Liver (tissue), 9 donors: Measurements from ENCODE around the gene FCSK. TPM values are rescaled to one million over a fixed set of nuclear protein-coding genes. Genes with fewer than 3 reads are reported as not detected.

Experiments
- DNase-seq: peaks from one replicate; pipeline ENCODE4 v3.0.0-alpha.2; 2017; ENCODE audit warnings: low spot score
- H3K27ac ChIP-seq, 2 donors: one replicate each; pipeline ENCODE4 v1.7.0; 2013; ENCODE audit warnings: inconsistent platforms in 2 of 2, low read length in 2 of 2, control low read depth in 1 of 2, low read depth in 1 of 2, mild to moderate bottlenecking in 1 of 2
- H3K27me3 ChIP-seq, 4 donors: one replicate each; pipeline versions ENCODE4 v1.6.1 to v1.7.0; 2013; ENCODE audit warnings: low read length in 3 of 4, inconsistent platforms in 1 of 4, mild to moderate bottlenecking in 1 of 4, moderate library complexity in 1 of 4; ENCODE audit not compliant: control insufficient read depth in 4 of 4, insufficient read depth in 4 of 4
- H3K36me3 ChIP-seq, 4 donors: one replicate each; pipeline versions ENCODE4 v1.6.1 to v1.7.0; 2013; ENCODE audit warnings: low read length in 3 of 4, mild to moderate bottlenecking in 3 of 4, low read depth in 1 of 4, moderate library complexity in 1 of 4; ENCODE audit not compliant: control insufficient read depth in 4 of 4, insufficient read depth in 3 of 4
- H3K4me1 ChIP-seq, 4 donors: one replicate each; pipeline versions ENCODE4 v1.6.1 to v1.7.0; 2013; ENCODE audit warnings: low read length in 3 of 4, mild to moderate bottlenecking in 3 of 4, moderate library complexity in 1 of 4; ENCODE audit not compliant: control insufficient read depth in 4 of 4, insufficient read depth in 4 of 4
- H3K4me3 ChIP-seq, 3 donors: one replicate each; pipeline versions ENCODE4 v1.6.1 to v1.7.0; 2013; ENCODE audit warnings: low read length in 3 of 3, control low read depth in 1 of 3, low read depth in 1 of 3, mild to moderate bottlenecking in 1 of 3
- H3K9ac ChIP-seq, 2 donors: one replicate each; pipeline ENCODE4 v1.7.0; 2013; ENCODE audit warnings: low read length in 2 of 2, mild to moderate bottlenecking in 2 of 2, moderate library complexity in 2 of 2, control low read depth in 1 of 2, low read depth in 1 of 2
- H3K9me3 ChIP-seq, 4 donors: one replicate each; pipeline versions ENCODE4 v1.6.1 to v1.7.0; 2013; ENCODE audit warnings: low read length in 3 of 4; ENCODE audit not compliant: control insufficient read depth in 4 of 4
- ATF3 ChIP-seq: IDR thresholded peaks from 2 replicates; pipeline ENCODE4 v1.6.1; 2016; ENCODE audit warnings: antibody characterized with exemption
- CTCF ChIP-seq: fragments of 150-350 bp; IDR thresholded peaks from 2 replicates; pipeline ENCODE4 v1.5.1; 2017; ENCODE audit warnings: improper control_type of control experiment, low read depth, low read length; ENCODE audit not compliant: missing input control
- FOXA1 ChIP-seq: IDR thresholded peaks from 2 replicates; pipeline ENCODE4 v1.6.1; 2016; ENCODE audit warnings: antibody characterized with exemption
- FOXA2 ChIP-seq: IDR thresholded peaks from 2 replicates; pipeline ENCODE4 v1.6.1; 2016; ENCODE audit warnings: antibody characterized with exemption
- GABPA ChIP-seq, 2 donors: IDR thresholded peaks in 1 of 2; conservative IDR thresholded peaks in 1 of 2; 2 replicates each; pipeline ENCODE4 v1.6.1; 2016; ENCODE audit warnings: antibody characterized with exemption in 2 of 2, mild to moderate bottlenecking in 1 of 2, moderate library complexity in 1 of 2
- HNF4A ChIP-seq, 2 donors: conservative IDR thresholded peaks; 2 replicates each; pipeline ENCODE4 v1.6.1; 2016; ENCODE audit warnings: antibody characterized with exemption in 2 of 2, mild to moderate bottlenecking in 2 of 2
- MAX ChIP-seq: IDR thresholded peaks from 2 replicates; pipeline ENCODE4 v1.6.1; 2016; ENCODE audit warnings: antibody characterized with exemption
- NR2F2 ChIP-seq: IDR thresholded peaks from 2 replicates; pipeline ENCODE4 v1.6.1; 2016; ENCODE audit warnings: antibody characterized with exemption
- RAD21 ChIP-seq, 2 donors: IDR thresholded peaks; 2 replicates each; pipeline ENCODE4 v1.6.1; 2016; ENCODE audit warnings: antibody characterized with exemption in 2 of 2, mild to moderate bottlenecking in 2 of 2
- REST ChIP-seq: IDR thresholded peaks from 2 replicates; pipeline ENCODE4 v1.6.1; 2016; ENCODE audit warnings: antibody characterized with exemption, mild to moderate bottlenecking
- RXRA ChIP-seq, 2 donors: IDR thresholded peaks; 2 replicates each; pipeline ENCODE4 v1.6.1; 2017 to 2018; ENCODE audit warnings: antibody characterized with exemption in 2 of 2, mild to moderate bottlenecking in 1 of 2
- SP1 ChIP-seq: IDR thresholded peaks from 2 replicates; pipeline ENCODE4 v1.6.1; 2018; ENCODE audit warnings: antibody characterized with exemption, mild to moderate bottlenecking
- YY1 ChIP-seq: IDR thresholded peaks from 2 replicates; pipeline ENCODE4 v1.6.1; 2016; ENCODE audit warnings: antibody characterized with exemption, mild to moderate bottlenecking
- ZBTB33 ChIP-seq: IDR thresholded peaks from 2 replicates; pipeline ENCODE4 v1.6.1; 2016; ENCODE audit warnings: antibody characterized with exemption
- WGBS: extraction: QIAGEN DNeasy Blood & Tissue Kit; methylation state at CpG from one replicate; pipeline ENCODE4 v1.1.7; 2013; 5-methylcytosine and 5-hydroxymethylcytosine counted together
- polyA plus RNA-seq, 2 donors: library from polyadenylated mRNA; stranded (reverse) in 1 of 2; unstranded in 1 of 2; fragments of 200-250 nt in 1 of 2; fragments of >200 nt in 1 of 2; fragmentation: Nextera tagmentation in 1 of 2; extraction: Ambion mirVana in 1 of 2; gene quantifications; one replicate each; pipeline versions ENCODE4 v1.2.1 to v1.2.3, GENCODE V29; 2013 to 2015
- total RNA-seq, 2 donors: library from RNA; depleted of rRNA; stranded (reverse); fragments of >200 nt; gene quantifications; one replicate each; pipeline ENCODE4 v1.2.3, GENCODE V29; 2014
- donor health status: healthy.
- donor health status: healthy.
- donor health status: healthy.
- donor health status: healthy.
- donor health status: healthy.

FCSK gene
- total and polyA plus RNA-seq, 4 donors, result 4.3 to 20.2 (median 8.5) TPM

- Histone ChIP-seq H3K9me3 (no peaks in the 10 kb centered on the region), H3K36me3 (peaks cover 0 to 48% (median 7%) of the 10 kb centered on the region in 4 donors), H3K27me3 (no peaks in the 10 kb centered on the region), H3K27ac (no peak overlapping the region), H3K9ac (no peak overlapping the region), H3K4me3 (no peak overlapping the region), H3K4me1 (no peaks in the 10 kb centered on the region)
- WGBS, result 74% methylated on average over 17 of the region's 17 CpGs
- no peak for TF ChIP-seq NR2F2
- peak; percentile 78 to 89 for TF ChIP-seq RAD21 (IDR thresholded peaks at IDR 0.05)
- TF ChIP-seq RXRA (IDR thresholded peaks at IDR 0.05), result no peak
- TF ChIP-seq CTCF, result peak; percentile 55
- TF ChIP-seq FOXA2, result no peak
- TF ChIP-seq YY1, result no peak
- peak; percentile 46 for DNase-seq
Observed at GRCh38 chr16:70470927-70471341, 16.5 kb downstream of the FCSK start.

- DNase-seq, result no peak
- TF ChIP-seq YY1, result no peak
- no peak for TF ChIP-seq FOXA2
- TF ChIP-seq RXRA (IDR thresholded peaks at IDR 0.05), result no peak
- TF ChIP-seq MAX, result no peak
- no peak for TF ChIP-seq ZBTB33
- TF ChIP-seq HNF4A (conservative IDR thresholded peaks at IDR 0.05), result no peak
- no peak for TF ChIP-seq SP1
- no peak for TF ChIP-seq CTCF
- no peak for TF ChIP-seq REST
- no peak for TF ChIP-seq ATF3
- TF ChIP-seq GABPA (IDR thresholded peaks at IDR 0.05 in 1 of 2, conservative IDR thresholded peaks at IDR 0.05 in 1 of 2), result no peak
- no peak for TF ChIP-seq FOXA1
- Histone ChIP-seq H3K4me1 (no peaks in the 10 kb centered on the region), H3K9me3 (no peaks in the 10 kb centered on the region), H3K27me3 (no peaks in the 10 kb centered on the region), H3K9ac (no peak overlapping the region), H3K4me3 (no peak overlapping the region), H3K27ac (no peak overlapping the region), H3K36me3 (peaks cover 1 to 35% (median 10%) of the 10 kb centered on the region in 4 donors)
- 91% methylated on average over 28 of the region's 28 CpGs for WGBS
Observed at GRCh38 chr16:70472786-70473433, 18.5 kb downstream of the FCSK start.
